MM.1S (cell line): ENCODE measurements around the gene ATN1.

ENCODE experiments used
- DNase-seq: peaks from one replicate; pipeline ENCODE4 v3.0.0-alpha.2; 2015
- H2AFZ ChIP-seq: fragments of 300-600 bp; sonication (generic); 2 replicates; pipeline ENCODE4 v1.6.0; 2016; ENCODE audit warnings: antibody characterized with exemption, low read length
- H3F3A ChIP-seq: fragments of 300-600 bp; sonication (generic); 2 replicates; pipeline ENCODE4 v1.6.1; 2016; ENCODE audit warnings: mild to moderate bottlenecking, antibody characterized with exemption, low read length, moderate library complexity, mixed read lengths; ENCODE audit not compliant: insufficient read depth
- H3K27ac ChIP-seq: fragments of 300-600 bp; sonication (generic); 2 replicates; pipeline ENCODE4 v1.5.1; 2016; ENCODE audit warnings: mild to moderate bottlenecking, low read length
- H3K27me3 ChIP-seq: fragments of 300-600 bp; sonication (generic); replicated peaks from 2 replicates; pipeline ENCODE4 v1.6.0; 2016; ENCODE audit warnings: low read length; ENCODE audit not compliant: insufficient read depth
- H3K36me3 ChIP-seq: fragments of 300-600 bp; sonication (generic); replicated peaks from 2 replicates; pipeline ENCODE4 v1.6.1; 2016; ENCODE audit warnings: mild to moderate bottlenecking, low read length, mixed read lengths; ENCODE audit not compliant: insufficient read depth
- H3K4me1 ChIP-seq: fragments of 300-600 bp; sonication (generic); 2 replicates; pipeline ENCODE4 v1.6.1; 2016; ENCODE audit warnings: low read length, mixed read lengths
- H3K4me2 ChIP-seq: fragments of 300-600 bp; sonication (generic); 2 replicates; pipeline ENCODE4 v1.6.0; 2016; ENCODE audit warnings: low read depth, low read length
- H3K4me3 ChIP-seq: fragments of 300-600 bp; sonication (generic); 2 replicates; pipeline ENCODE4 v1.5.1; 2016; ENCODE audit warnings: low read length, mixed read lengths
- H3K79me2 ChIP-seq: fragments of 300-600 bp; sonication (generic); 2 replicates; pipeline ENCODE4 v1.6.1; 2016; ENCODE audit warnings: mixed run types, low read length, mixed read lengths
- H3K9ac ChIP-seq: fragments of 300-600 bp; sonication (generic); 2 replicates; pipeline ENCODE4 v1.6.1; 2016; ENCODE audit warnings: low read length, mixed read lengths
- H3K9me2 ChIP-seq: fragments of 300-600 bp; sonication (generic); replicated peaks from 2 replicates; pipeline ENCODE4 v1.6.1; 2016; ENCODE audit warnings: mild to moderate bottlenecking, low read length, mixed read lengths; ENCODE audit not compliant: insufficient read depth
- H3K9me3 ChIP-seq: fragments of 300-600 bp; sonication (generic); replicated peaks from 2 replicates; pipeline ENCODE4 v1.6.1; 2016; ENCODE audit warnings: mild to moderate bottlenecking, low read length, mixed read lengths; ENCODE audit not compliant: insufficient read depth
- H4K20me1 ChIP-seq: fragments of 300-600 bp; sonication (generic); 2 replicates; pipeline ENCODE4 v1.6.1; 2016; ENCODE audit warnings: mild to moderate bottlenecking, low read length, moderate library complexity, mixed read lengths; ENCODE audit not compliant: insufficient read depth
- CTCF ChIP-seq: fragments of 300-600 bp; sonication (generic); IDR thresholded peaks from 2 replicates; pipeline ENCODE4 v1.5.1; 2016; ENCODE audit warnings: antibody characterized with exemption, low read length, mixed read lengths
- EZH2 ChIP-seq: fragments of 300-600 bp; sonication (generic); optimal IDR thresholded peaks from 2 replicates; pipeline ENCODE3; 2017; ENCODE audit warnings: low read depth, mild to moderate bottlenecking, antibody characterized with exemption, low read length, mixed read lengths
- EZH2phosphoT487 ChIP-seq: fragments of 300-600 bp; sonication (generic); IDR thresholded peaks from 2 replicates; pipeline ENCODE4 v1.6.1; 2018; ENCODE audit warnings: antibody characterized with exemption, low read length

ATN1 gene

DNA sequence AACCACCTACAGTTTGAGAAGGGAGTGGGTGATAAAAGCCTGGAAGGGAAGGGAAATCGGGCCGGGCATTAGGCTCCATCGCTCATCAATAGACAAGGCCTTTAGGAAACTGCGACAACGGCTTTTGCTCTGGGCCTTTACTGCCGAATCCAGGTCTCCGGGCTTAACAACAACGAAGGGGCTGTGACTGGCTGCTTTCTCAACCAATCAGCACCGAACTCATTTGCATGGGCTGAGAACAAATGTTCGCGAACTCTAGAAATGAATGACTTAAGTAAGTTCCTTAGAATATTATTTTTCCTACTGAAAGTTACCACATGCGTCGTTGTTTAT lies 15.6 kb downstream of the ATN1 start:
- peak overlapping the region; percentile 90 for H3K4me3 ChIP-seq
- no peak for TF ChIP-seq EZH2phosphoT487
- no peaks in the 10 kb centered on the region for H3K36me3 ChIP-seq
- peak overlapping the region; percentile 87 for H3K9ac ChIP-seq
- peaks cover 47% of the 10 kb centered on the region for H3F3A ChIP-seq
- peaks cover 14% of the 10 kb centered on the region for H3K79me2 ChIP-seq
- H4K20me1 ChIP-seq, result no peaks in the 10 kb centered on the region
- peaks cover 15% of the 10 kb centered on the region for H3K4me1 ChIP-seq
- peak overlapping the region; percentile 93 for H3K27ac ChIP-seq
- H3K9me3 ChIP-seq, result no peaks in the 10 kb centered on the region
- DNase-seq, result peak; percentile 94
- peak overlapping the region; percentile 84 for H3K4me2 ChIP-seq
- H3K27me3 ChIP-seq, result no peaks in the 10 kb centered on the region
- H3K9me2 ChIP-seq, result no peaks in the 10 kb centered on the region
- H2AFZ ChIP-seq, result no peak overlapping the region

DNA sequence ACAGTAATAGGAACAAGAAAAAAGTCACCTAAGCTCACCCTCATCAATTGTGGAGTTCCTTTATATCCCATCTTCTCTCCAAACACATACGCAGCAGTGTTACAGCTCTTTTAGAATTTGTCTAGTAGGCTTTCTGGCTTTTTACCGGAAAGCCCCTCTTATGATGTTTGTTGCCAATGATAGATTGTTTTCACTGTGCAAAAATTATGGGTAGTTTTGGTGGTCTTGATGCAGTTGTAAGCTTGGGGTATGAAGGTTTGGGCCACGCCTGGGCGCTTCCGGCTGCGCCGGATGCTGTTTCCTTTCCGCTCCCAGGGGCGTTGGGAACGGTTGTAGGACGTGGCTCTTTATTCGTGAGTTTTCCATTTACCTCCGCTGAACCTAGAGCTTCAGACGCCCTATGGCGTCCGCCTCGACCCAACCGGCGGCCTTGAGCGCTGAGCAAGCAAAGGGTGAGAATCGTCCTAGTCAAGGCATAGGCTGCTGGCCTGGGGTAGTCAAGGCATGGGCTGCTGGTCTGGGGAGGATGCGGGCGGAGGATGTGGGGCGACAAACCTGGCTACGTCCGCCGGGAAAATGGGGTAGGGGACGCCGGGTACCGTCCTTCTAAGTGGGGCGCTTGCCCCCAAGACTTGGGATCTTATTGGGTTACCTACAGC lies 16.1 kb downstream of the ATN1 start, which contains the start of the genes C12orf57 and RNU7-1:
Gene C12orf57 (plus strand): TSS at position 301 of the 659 bp plus-strand sequence. CDS start 100 bp downstream, at position 401.
Gene RNU7-1 (plus strand): TSS at position 95 of the 659 bp plus-strand sequence.
- Histone ChIP-seq H3K9me2 (no peaks in the 10 kb centered on the region), H3K9me3 (no peaks in the 10 kb centered on the region), H3K27ac (peak within 1 kb of the TSS; percentile 93), H2AFZ (peak within 1 kb of the TSS; percentile 47; the same call in 1 of the 2 replicates), H3K4me3 (peak within 1 kb of the TSS; percentile 90), H3K27me3 (no peaks in the 10 kb centered on the region), H3K79me2 (peaks cover 9% of the 10 kb centered on the region; the same call in 1 of the 2 replicates), H3F3A (peaks cover 48% of the 10 kb centered on the region), H3K4me2 (peak within 1 kb of the TSS; percentile 84), H3K4me1 (peaks cover 17% of the 10 kb centered on the region), H4K20me1 (no peaks in the 10 kb centered on the region), H3K9ac (peak within 1 kb of the TSS; percentile 87), H3K36me3 (no peaks in the 10 kb centered on the region)
- TF ChIP-seq EZH2 (no peak), CTCF (no peak), EZH2phosphoT487 (no peak)
- DNase-seq, result peak; percentile 87

DNA sequence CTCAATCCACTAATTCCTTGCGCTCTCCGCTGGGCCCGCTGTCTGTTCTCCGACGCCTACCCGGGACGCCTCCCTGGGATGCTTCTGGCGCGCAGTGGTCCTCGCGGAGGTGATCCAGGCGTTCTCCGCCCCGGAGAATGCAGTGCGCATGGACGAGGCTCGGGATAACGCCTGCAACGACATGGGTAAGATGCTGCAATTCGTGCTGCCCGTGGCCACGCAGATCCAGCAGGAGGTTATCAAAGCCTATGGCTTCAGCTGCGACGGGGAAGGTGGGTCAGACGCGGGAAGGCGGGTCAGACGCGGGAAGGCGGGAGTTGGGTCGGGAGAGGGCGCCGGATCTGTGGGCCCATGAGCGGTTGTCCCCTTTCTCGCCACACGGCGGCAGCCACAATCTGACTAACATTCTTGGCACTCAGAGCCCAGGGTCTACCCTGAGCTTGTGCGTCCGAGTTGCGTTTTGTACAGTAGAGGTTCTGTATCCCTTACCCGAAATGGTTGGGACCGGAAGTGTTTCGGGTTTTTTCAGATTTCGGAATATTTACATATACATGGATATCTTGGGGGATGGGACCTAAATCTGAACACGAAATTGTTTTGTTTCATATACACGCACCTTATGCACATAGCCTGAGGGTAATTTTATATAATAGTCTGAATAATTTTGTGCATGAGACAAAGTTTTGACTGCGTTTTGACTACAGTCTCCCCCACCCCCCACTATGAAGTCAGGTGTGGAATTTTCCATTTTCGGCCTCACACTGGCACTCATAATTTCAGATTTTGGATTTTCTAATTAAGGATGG lies 16.8 kb downstream of the ATN1 start:
- Histone ChIP-seq H3K9me3 (no peaks in the 10 kb centered on the region), H3K79me2 (peaks cover 9% of the 10 kb centered on the region; the same call in 1 of the 2 replicates), H3K36me3 (no peaks in the 10 kb centered on the region), H3K27ac (peak overlapping the region; percentile 93), H3F3A (peaks cover 56% of the 10 kb centered on the region), H4K20me1 (no peaks in the 10 kb centered on the region), H3K4me3 (peak overlapping the region; percentile 90), H3K9ac (peak overlapping the region; percentile 87), H3K27me3 (no peaks in the 10 kb centered on the region), H2AFZ (peak overlapping the region; percentile 47; the same call in 1 of the 2 replicates), H3K4me1 (peaks cover 24% of the 10 kb centered on the region), H3K9me2 (no peaks in the 10 kb centered on the region), H3K4me2 (peak overlapping the region; percentile 84)
- peak; percentile 92 for DNase-seq
- no peak for TF ChIP-seq EZH2phosphoT487
- TF ChIP-seq CTCF, result peak; percentile 92
